ENCODE data around the gene CNTROB. TPM values are rescaled to one million over a fixed set of nuclear protein-coding genes. Genes with fewer than 3 reads are reported as not detected.

The CNTROB gene
- polyA plus RNA-seq, 1 donor from 2014 or later = 48.7 TPM

GRCh38 chr17:7930841-7931631, 970 bp upstream of the CNTROB start:
- H3K9me3 ChIP-seq (ENCODE audit: low read length) = no peaks in the 10 kb centered on the region
- no peaks in the 10 kb centered on the region for H4K20me1 ChIP-seq (ENCODE audit: insufficient read depth)
- peak overlapping the region; percentile 73 for H2AFZ ChIP-seq (ENCODE audit: low read depth, low read length)
- no peaks in the 10 kb centered on the region for H3K36me3 ChIP-seq (ENCODE audit: insufficient read depth, low read length)
- H3K4me3 ChIP-seq (ENCODE audit: low read length) = peak overlapping the region; percentile 91
- H3F3A ChIP-seq (ENCODE audit: insufficient read depth, low read length, poor library complexity, severe bottlenecking) = no peaks in the 10 kb centered on the region
- no peaks in the 10 kb centered on the region for H3K27me3 ChIP-seq (ENCODE audit: insufficient read depth, low read depth, low read length)
- peaks cover 41% of the 10 kb centered on the region for H3K79me2 ChIP-seq (replicated peaks; ENCODE audit: insufficient read depth, low read length)
- H3K4me2 ChIP-seq (ENCODE audit: low read length) = peak overlapping the region; percentile 100
- TF ChIP-seq REST (IDR thresholded peaks at IDR 0.05; ENCODE audit: borderline replicate concordance) = no peak
- no peak for TF ChIP-seq CTCF (IDR thresholded peaks at IDR 0.05; ENCODE audit: poor library complexity, severe bottlenecking)
- no peak for TF ChIP-seq RAD21 (conservative IDR thresholded peaks at IDR 0.05)
- TF ChIP-seq SMC3 (conservative IDR thresholded peaks at IDR 0.05; ENCODE audit: poor library complexity) = no peak
- TF ChIP-seq EZH2 (IDR thresholded peaks at IDR 0.05; ENCODE audit: borderline replicate concordance, insufficient read depth, low read length, poor library complexity, severe bottlenecking) = no peak
- TF ChIP-seq EP300 (conservative IDR thresholded peaks at IDR 0.05; ENCODE audit: poor library complexity, severe bottlenecking) = no peak
- TF ChIP-seq MXI1 (conservative IDR thresholded peaks at IDR 0.05; ENCODE audit: poor library complexity, severe bottlenecking) = no peak
- TF ChIP-seq TAF1 (IDR thresholded peaks at IDR 0.05; ENCODE audit: low read depth) = no peak
- no peak for TF ChIP-seq POLR2AphosphoS5 (IDR thresholded peaks at IDR 0.05)
- peak overlapping the region; percentile 89 for H3K9ac ChIP-seq (ENCODE audit: low read length)
- peak overlapping the region; percentile 78 for H3K27ac ChIP-seq (ENCODE audit: low read length)
- no peaks in the 10 kb centered on the region for H3K9me2 ChIP-seq (ENCODE audit: insufficient read depth, low read length)

DNA sequence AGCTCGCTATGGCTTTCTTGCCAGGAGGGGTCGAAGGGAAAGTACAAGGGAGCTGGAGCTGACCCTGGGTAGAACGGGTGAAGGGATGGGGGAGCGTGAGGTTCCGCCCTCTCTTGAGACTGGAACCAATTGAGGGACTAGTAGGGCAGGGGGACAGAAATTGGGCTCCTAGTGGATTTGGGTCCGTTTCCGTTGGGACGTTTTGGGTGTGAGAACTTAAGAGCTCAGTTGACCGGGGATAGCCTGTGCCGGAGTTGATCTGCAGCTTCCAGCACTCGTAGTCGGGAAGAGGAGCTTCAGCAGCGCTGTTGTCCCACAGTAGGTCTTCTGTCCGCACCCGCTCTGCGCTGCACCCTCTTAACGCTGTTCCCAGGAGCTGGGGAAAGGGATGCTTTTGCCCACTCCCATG, 481 bp downstream of the CNTROB start:
- no peaks in the 10 kb centered on the region for H3K36me3 ChIP-seq (ENCODE audit: insufficient read depth, low read length)
- H3K27ac ChIP-seq (ENCODE audit: low read length) = peak overlapping the region; percentile 72
- peak overlapping the region; percentile 78 for H2AFZ ChIP-seq (ENCODE audit: low read depth, low read length)
- H3K4me2 ChIP-seq (ENCODE audit: low read length) = peak overlapping the region; percentile 93
- H3F3A ChIP-seq (ENCODE audit: insufficient read depth, low read length, poor library complexity, severe bottlenecking) = no peaks in the 10 kb centered on the region
- H3K27me3 ChIP-seq (ENCODE audit: insufficient read depth, low read depth, low read length) = no peaks in the 10 kb centered on the region
- peak overlapping the region; percentile 91 for H3K4me3 ChIP-seq (ENCODE audit: low read length)
- no peaks in the 10 kb centered on the region for H3K9me2 ChIP-seq (ENCODE audit: insufficient read depth, low read length)
- no peaks in the 10 kb centered on the region for H3K9me3 ChIP-seq (ENCODE audit: low read length)
- peak overlapping the region; percentile 86 for H3K9ac ChIP-seq (ENCODE audit: low read length)
- peaks cover 41% of the 10 kb centered on the region for H3K79me2 ChIP-seq (replicated peaks; ENCODE audit: insufficient read depth, low read length)
- H4K20me1 ChIP-seq (ENCODE audit: insufficient read depth) = no peaks in the 10 kb centered on the region
- TF ChIP-seq REST (IDR thresholded peaks at IDR 0.05; ENCODE audit: borderline replicate concordance) (no peak), EZH2 (IDR thresholded peaks at IDR 0.05; ENCODE audit: borderline replicate concordance, insufficient read depth, low read length, poor library complexity, severe bottlenecking) (no peak), MXI1 (conservative IDR thresholded peaks at IDR 0.05; ENCODE audit: poor library complexity, severe bottlenecking) (peak; percentile 21), RAD21 (conservative IDR thresholded peaks at IDR 0.05) (no peak), SMC3 (conservative IDR thresholded peaks at IDR 0.05; ENCODE audit: poor library complexity) (peak; percentile 10), POLR2AphosphoS5 (IDR thresholded peaks at IDR 0.05) (no peak), TAF1 (IDR thresholded peaks at IDR 0.05; ENCODE audit: low read depth) (no peak), CTCF (IDR thresholded peaks at IDR 0.05; ENCODE audit: poor library complexity, severe bottlenecking) (no peak)

Measured in neural cell (in vitro differentiated cells).